ENCODE measurements around the gene MBD3L2B. TPM values are rescaled to one million over a fixed set of nuclear protein-coding genes. Genes with fewer than 3 reads are reported as not detected.

MBD3L2B gene
- total RNA-seq, 1 donor from 2014 or later: not detected

Other genes with a start within 250 kb of the MBD3L2B start
- under 0.01 and 0.13 TPM in 2 replicates for gene VAV1, start 248.7 kb downstream of the MBD3L2B start, total RNA-seq
- not detected in 2 replicates for gene ADGRE1, start 133.9 kb downstream of the MBD3L2B start, total RNA-seq
- gene MBD3L5, start 9.1 kb upstream of the MBD3L2B start, total RNA-seq: not detected in 2 replicates
- gene MBD3L4, start 18.7 kb upstream of the MBD3L2B start, total RNA-seq: not detected in 2 replicates
- not detected in 2 replicates for gene MBD3L2, start 27.9 kb upstream of the MBD3L2B start, total RNA-seq
- not detected in 2 replicates for gene MBD3L3, start 37.2 kb upstream of the MBD3L2B start, total RNA-seq
- gene ZNF557, start 48.3 kb upstream of the MBD3L2B start, total RNA-seq: 14.0 and 16.2 TPM in 2 replicates

Measured in dermis microvascular lymphatic vessel endothelial cell (primary cell).